GM12878 (cell line): ENCODE results near the gene ABT1. TPM values are rescaled to one million over a fixed set of nuclear protein-coding genes. Genes with fewer than 3 reads are reported as not detected.

ENCODE experiments used
- ATAC-seq: fragments of 200-7000 bp; cut with Tn5 transposase; 3 replicates; pipeline ENCODE4 v1.9.1; 2020; ENCODE audit warnings: mild to moderate bottlenecking, moderate library complexity
- BruUV-seq: library from RNA; stranded (reverse); fragments of 400-500 nt; replicated peaks from 2 replicates; lab custom pipeline; 2021; lab: Mats Ljungman, UMichigan
- CTCF ChIA-PET: fragments of 300-600 bp; sonication (Branson Sonifier 250); formaldehyde crosslinking; extraction: SDS; loops from one replicate; lab custom pipeline; 2021; ENCODE audit warnings: inconsistent platforms; lab: Yijun Ruan, JAX
- POLR2A ChIA-PET: fragments of 350-600 bp; formaldehyde crosslinking; extraction: SDS; loops from one replicate; lab custom pipeline; 2021; ENCODE audit warnings: inconsistent platforms; lab: Charles Lee
- RAD21 ChIA-PET: fragments of 300-600 bp; sonication (Branson Sonifier 250); formaldehyde crosslinking; loops from one replicate; lab custom pipeline; 2023; ENCODE audit warnings: antibody characterized with exemption; ENCODE audit not compliant: unreplicated experiment; lab: Charles Lee
- SMC1A ChIA-PET: fragments of 300-600 bp; sonication (Branson Sonifier 250); formaldehyde crosslinking; loops from one replicate; lab custom pipeline; 2023; ENCODE audit not compliant: unreplicated experiment, uncharacterized antibody; lab: Charles Lee
- DNase-seq: peaks from one replicate; pipeline ENCODE4 v3.0.0-alpha.2; 2011; ENCODE audit warnings: low read depth, low spot score
- FAIRE-seq: peaks from 3 replicates; lab custom pipeline; 2011; peaks lifted over from hg19 to GRCh38; lab: Jason Lieb, UNC
- H2AFZ ChIP-seq: 2 replicates; pipeline ENCODE4 v1.6.0; 2011; ENCODE audit warnings: low read depth, low read length, control low read depth; ENCODE audit not compliant: control insufficient read depth
- H3K27ac ChIP-seq: 2 replicates; pipeline ENCODE4 v1.5.1; 2011; ENCODE audit warnings: control low read depth; ENCODE audit not compliant: control insufficient read depth, insufficient read depth
- H3K27me3 ChIP-seq, 2 experiments: replicated peaks in 1 of 2; 2 replicates each; pipeline versions ENCODE4 v1.6.0 to v1.6.1; 2011; ENCODE audit warnings: low read length in 1 of 2; ENCODE audit not compliant: control insufficient read depth in 2 of 2, insufficient read depth in 2 of 2
- H3K36me3 ChIP-seq, 2 experiments: 2 replicates each; pipeline ENCODE4 v1.5.1; 2011; ENCODE audit warnings: low read length in 1 of 2; ENCODE audit not compliant: control insufficient read depth in 2 of 2, insufficient read depth in 2 of 2
- H3K4me1 ChIP-seq: 2 replicates; pipeline ENCODE4 v1.6.1; 2011; ENCODE audit warnings: mild to moderate bottlenecking, low read length, moderate library complexity, mixed read lengths; ENCODE audit not compliant: control insufficient read depth, insufficient read depth
- H3K4me2 ChIP-seq: 2 replicates; pipeline ENCODE4 v1.6.0; 2011; ENCODE audit warnings: control low read depth; ENCODE audit not compliant: control insufficient read depth, insufficient read depth
- H3K4me3 ChIP-seq: fragments of 200-600 bp; sonication (generic); 2 replicates; pipeline ENCODE4 v1.5.1; 2016
- H3K79me2 ChIP-seq: 2 replicates; pipeline ENCODE4 v1.6.0; 2011; ENCODE audit warnings: low read length; ENCODE audit not compliant: control insufficient read depth, insufficient read depth
- H3K9ac ChIP-seq: 2 replicates; pipeline ENCODE4 v1.8.0; 2011; ENCODE audit warnings: low read length, control low read depth, mixed read lengths; ENCODE audit not compliant: control insufficient read depth, insufficient read depth
- H3K9me3 ChIP-seq: replicated peaks from 3 replicates; pipeline ENCODE4 v1.5.1; 2011; ENCODE audit warnings: mild to moderate bottlenecking, low read length; ENCODE audit not compliant: control insufficient read depth, insufficient read depth
- H4K20me1 ChIP-seq: 2 replicates; pipeline ENCODE4 v1.6.0; 2011; ENCODE audit not compliant: control insufficient read depth, insufficient read depth
- ATF7 ChIP-seq: fragments of 450-650 bp; IDR thresholded peaks from 2 replicates; pipeline ENCODE4 v1.6.1; 2016; ENCODE audit warnings: low read depth, mild to moderate bottlenecking
- BHLHE40 ChIP-seq, 2 experiments: fragments of 450-650 bp in 1 of 2; IDR thresholded peaks; 2 replicates each; pipeline ENCODE4 v1.6.1; 2011 to 2017; ENCODE audit warnings: low read depth in 2 of 2, borderline replicate concordance in 1 of 2, improper control_type of control experiment in 1 of 2, low read length in 1 of 2, mild to moderate bottlenecking in 1 of 2
- CBFB ChIP-seq: IDR thresholded peaks from 2 replicates; pipeline ENCODE4 v1.6.1; 2016; ENCODE audit warnings: antibody characterized with exemption, low read depth
- CHD2 ChIP-seq: IDR thresholded peaks from 2 replicates; pipeline ENCODE4 v1.6.1; 2011; ENCODE audit warnings: low read depth, low read length, improper control_type of control experiment, borderline replicate concordance
- FOXM1 ChIP-seq: IDR thresholded peaks from 2 replicates; pipeline ENCODE4 v1.6.1; 2012; ENCODE audit warnings: low read depth, mild to moderate bottlenecking, inconsistent platforms, low read length, moderate library complexity
- MEF2A ChIP-seq: IDR thresholded peaks from 2 replicates; pipeline ENCODE4 v1.6.1; 2011; ENCODE audit warnings: low read depth, mild to moderate bottlenecking, low read length, moderate library complexity; ENCODE audit not compliant: insufficient read depth
- NR2C2 ChIP-seq: IDR thresholded peaks from 2 replicates; pipeline ENCODE4 v1.6.1; 2011; ENCODE audit warnings: borderline replicate concordance, low read depth; ENCODE audit not compliant: control insufficient read depth, insufficient read length
- RAD21 ChIP-seq: IDR thresholded peaks from 2 replicates; pipeline ENCODE4 v1.6.1; 2011; ENCODE audit warnings: mild to moderate bottlenecking, low read depth, low read length, moderate library complexity; ENCODE audit not compliant: insufficient read depth
- RB1 ChIP-seq: fragments of 450-650 bp; formaldehyde crosslinking; IDR thresholded peaks from 2 replicates; pipeline ENCODE4 v1.6.1; 2017; ENCODE audit warnings: mild to moderate bottlenecking, borderline replicate concordance
- RUNX3 ChIP-seq: IDR thresholded peaks from 2 replicates; pipeline ENCODE4 v1.6.1; 2012; ENCODE audit warnings: low read length, inconsistent platforms
- SMC3 ChIP-seq: IDR thresholded peaks from 2 replicates; pipeline ENCODE4 v1.6.1; 2011; ENCODE audit warnings: low read length, improper control_type of control experiment, borderline replicate concordance
- SREBF2 ChIP-seq: IDR thresholded peaks from 2 replicates; pipeline ENCODE4 v1.6.1; 2012; ENCODE audit warnings: mild to moderate bottlenecking, low read length
- WGBS: methylation state at CpG from one replicate; pipeline ENCODE4 v1.1.6; 2016; ENCODE audit warnings: low lambda C conversion rate; ENCODE audit not compliant: insufficient replicate concordance, insufficient coverage; ENCODE audit errors: missing lambda C conversion rate; 5-methylcytosine and 5-hydroxymethylcytosine counted together
- in situ Hi-C: fragments of 300-500 bp; cut with MboI; formaldehyde crosslinking; loops from 9 replicates; pipeline ENCODE4 v1.14.3; 2018; ENCODE audit warnings: mixed read lengths
- intact Hi-C: fragments of 100-400 bp; cut with micrococcal nuclease; formaldehyde crosslinking; loops from one replicate; pipeline ENCODE4 v1.14.2; 2022; ENCODE audit not compliant: unreplicated experiment
- polyA plus RNA-seq, 11 experiments: library from polyadenylated mRNA; depleted of rRNA in 4 of 11; unstranded in 6 of 11; stranded (reverse) in 5 of 11; fragments of >200 nt; fragmentation: Nextera tagmentation in 4 of 11; fragmentation: Illumina TruSeq in 1 of 11; extraction: Ambion mirVana in 4 of 11; extraction: Trizol in 1 of 11; gene quantifications; 1 replicate in 1 of 11; 2 replicates in 10 of 11; pipeline versions ENCODE4 v1.2.1 to v1.2.3, GENCODE V29; 2011 to 2016; ENCODE audit warnings: inconsistent platforms in 2 of 11, missing spikeins in 2 of 11, low read depth in 1 of 11
- total RNA-seq, 4 experiments: library from RNA; depleted of rRNA in 3 of 4; stranded (reverse); fragments of >200 nt in 3 of 4; fragmentation: Illumina TruSeq in 1 of 4; extraction: Trizol in 1 of 4; gene quantifications; 2 replicates each; pipeline versions ENCODE4 v1.2.1 to v1.2.3, GENCODE V29; 2013 to 2021
- TF ChIP-seq, protein P1 (sequence below): fragments of 450-650 bp; IDR thresholded peaks from 2 replicates; pipeline ENCODE4 v1.6.1; 2014; ENCODE audit warnings: mild to moderate bottlenecking
- TF ChIP-seq, protein P2 (sequence below), 3 experiments: IDR thresholded peaks in 2 of 3; conservative IDR thresholded peaks in 1 of 3; 2 replicates each; pipeline ENCODE4 v1.5.1; 2011; ENCODE audit warnings: low read depth in 3 of 3, low read length in 3 of 3, mild to moderate bottlenecking in 3 of 3, control low read depth in 2 of 3, moderate library complexity in 2 of 3, inconsistent platforms in 1 of 3, mixed read lengths in 1 of 3; ENCODE audit not compliant: control insufficient read depth in 2 of 3, insufficient read depth in 1 of 3; ENCODE audit errors: extremely low read depth in 1 of 3
- TF ChIP-seq, protein P3 (sequence below): fragments of 450-650 bp; IDR thresholded peaks from 2 replicates; pipeline ENCODE4 v1.6.1; 2017; ENCODE audit warnings: mild to moderate bottlenecking, low read depth, inconsistent platforms; ENCODE audit not compliant: poor library complexity, severe bottlenecking

ABT1 gene
- total and polyA plus RNA-seq, 10 of the 15 experiments (the other 5 are each of a cell fraction or from before 2014, with no cell fraction given): 8.4 to 43.5 (median 28.2) TPM

DNA sequence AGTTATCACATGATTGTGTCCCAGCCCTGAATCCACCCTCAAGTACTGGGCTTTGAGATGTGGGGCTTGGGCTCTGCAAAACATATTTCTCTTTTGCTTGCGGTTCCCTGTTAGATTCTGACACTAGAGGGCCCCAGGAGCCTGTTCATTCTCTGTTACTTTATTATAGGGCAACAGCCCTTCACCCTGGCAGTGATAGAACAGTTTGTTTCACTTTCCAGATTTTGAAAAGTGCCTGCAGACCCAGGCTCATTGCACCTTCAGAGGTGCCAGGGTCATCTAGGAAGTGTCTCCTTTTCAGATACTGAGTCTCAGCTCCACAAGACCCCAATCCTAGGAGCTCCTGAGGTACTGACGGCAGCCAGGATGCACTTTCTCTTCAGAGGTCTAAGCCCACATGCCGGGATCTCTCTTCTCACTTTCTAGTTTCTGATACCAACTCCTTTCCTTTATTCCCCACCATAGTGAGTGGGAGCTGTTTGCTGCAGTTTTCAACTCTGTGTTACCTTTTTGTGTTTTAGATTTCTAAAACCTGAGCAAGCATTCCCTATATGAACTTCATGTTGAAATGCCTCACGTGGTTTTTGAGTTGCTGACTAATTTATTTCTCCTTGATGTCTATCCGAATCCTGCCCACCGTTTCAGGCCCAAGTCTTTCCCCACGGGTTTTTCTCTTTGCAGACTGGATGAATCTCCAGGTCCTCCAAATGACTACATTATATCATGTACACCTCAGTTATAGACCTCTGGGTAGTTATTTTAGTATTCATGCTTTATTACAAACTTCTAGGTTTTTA, 10.9 kb downstream of the ABT1 start:
- H2AFZ ChIP-seq: peak overlapping the region; percentile 86
- ChIA-PET CTCF (interaction anchor here (0.6 to 3.9 kb wide), 7 partner anchors 12 to 510 kb away, joined by 3 to 42 read pairs (median 4); no protein-coding TSS in a partner anchor), POLR2A (no interaction called here), RAD21 (interaction anchor here (1.3 kb wide), 1 partner anchor 471 kb away, joined by 7 read pairs; no protein-coding TSS in a partner anchor), SMC1A (interaction anchor here (1.0 to 1.2 kb wide), 4 partner anchors 466 to 507 kb away, joined by 3 to 4 read pairs (median 3); no protein-coding TSS in a partner anchor)
- DNase-seq (no peak), ATAC-seq (peak; percentile 99), FAIRE-seq (peak; percentile 56)
- H4K20me1 ChIP-seq: no peaks in the 10 kb centered on the region
- H3K27me3 ChIP-seq: no peaks in the 10 kb centered on the region
- in situ Hi-C loops: no loop called here
- no peak overlapping the region for H3K4me3 ChIP-seq
- BruUV-seq: no TSS peak
- no peak for TF ChIP-seq NR2C2
- TF ChIP-seq, protein P1, sequence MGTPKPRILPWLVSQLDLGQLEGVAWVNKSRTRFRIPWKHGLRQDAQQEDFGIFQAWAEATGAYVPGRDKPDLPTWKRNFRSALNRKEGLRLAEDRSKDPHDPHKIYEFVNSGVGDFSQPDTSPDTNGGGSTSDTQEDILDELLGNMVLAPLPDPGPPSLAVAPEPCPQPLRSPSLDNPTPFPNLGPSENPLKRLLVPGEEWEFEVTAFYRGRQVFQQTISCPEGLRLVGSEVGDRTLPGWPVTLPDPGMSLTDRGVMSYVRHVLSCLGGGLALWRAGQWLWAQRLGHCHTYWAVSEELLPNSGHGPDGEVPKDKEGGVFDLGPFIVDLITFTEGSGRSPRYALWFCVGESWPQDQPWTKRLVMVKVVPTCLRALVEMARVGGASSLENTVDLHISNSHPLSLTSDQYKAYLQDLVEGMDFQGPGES: no peak
- peak; percentile 89 for TF ChIP-seq SMC3
- 0 out of 4 replicates have a peak, but pooled peaks of 1 of the 2 experiments have one; percentile 31 for TF ChIP-seq BHLHE40 (IDR thresholded peaks at IDR 0.05; ENCODE audit: borderline replicate concordance in 1 of 2, low read depth in 2 of 2, low read length in 1 of 2)
- no peak for TF ChIP-seq ATF7
- TF ChIP-seq MEF2A: 0 out of 2 replicates have a peak, but pooled peaks have one; percentile 33
- peak; percentile 64; the same call in 1 of the 2 replicates for TF ChIP-seq FOXM1
- TF ChIP-seq, protein P2, sequence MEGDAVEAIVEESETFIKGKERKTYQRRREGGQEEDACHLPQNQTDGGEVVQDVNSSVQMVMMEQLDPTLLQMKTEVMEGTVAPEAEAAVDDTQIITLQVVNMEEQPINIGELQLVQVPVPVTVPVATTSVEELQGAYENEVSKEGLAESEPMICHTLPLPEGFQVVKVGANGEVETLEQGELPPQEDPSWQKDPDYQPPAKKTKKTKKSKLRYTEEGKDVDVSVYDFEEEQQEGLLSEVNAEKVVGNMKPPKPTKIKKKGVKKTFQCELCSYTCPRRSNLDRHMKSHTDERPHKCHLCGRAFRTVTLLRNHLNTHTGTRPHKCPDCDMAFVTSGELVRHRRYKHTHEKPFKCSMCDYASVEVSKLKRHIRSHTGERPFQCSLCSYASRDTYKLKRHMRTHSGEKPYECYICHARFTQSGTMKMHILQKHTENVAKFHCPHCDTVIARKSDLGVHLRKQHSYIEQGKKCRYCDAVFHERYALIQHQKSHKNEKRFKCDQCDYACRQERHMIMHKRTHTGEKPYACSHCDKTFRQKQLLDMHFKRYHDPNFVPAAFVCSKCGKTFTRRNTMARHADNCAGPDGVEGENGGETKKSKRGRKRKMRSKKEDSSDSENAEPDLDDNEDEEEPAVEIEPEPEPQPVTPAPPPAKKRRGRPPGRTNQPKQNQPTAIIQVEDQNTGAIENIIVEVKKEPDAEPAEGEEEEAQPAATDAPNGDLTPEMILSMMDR (IDR thresholded peaks at IDR 0.05 in 2 of 3, conservative IDR thresholded peaks at IDR 0.05 in 1 of 3; ENCODE audit: control insufficient read depth in 2 of 3, extremely low read depth in 1 of 3, insufficient read depth in 1 of 3, low read depth in 3 of 3, low read length in 3 of 3): peak; percentile 73 to 87 (median 78)
- TF ChIP-seq CHD2: 0 out of 2 replicates have a peak, but pooled peaks have one; percentile 16
- TF ChIP-seq, protein P3, sequence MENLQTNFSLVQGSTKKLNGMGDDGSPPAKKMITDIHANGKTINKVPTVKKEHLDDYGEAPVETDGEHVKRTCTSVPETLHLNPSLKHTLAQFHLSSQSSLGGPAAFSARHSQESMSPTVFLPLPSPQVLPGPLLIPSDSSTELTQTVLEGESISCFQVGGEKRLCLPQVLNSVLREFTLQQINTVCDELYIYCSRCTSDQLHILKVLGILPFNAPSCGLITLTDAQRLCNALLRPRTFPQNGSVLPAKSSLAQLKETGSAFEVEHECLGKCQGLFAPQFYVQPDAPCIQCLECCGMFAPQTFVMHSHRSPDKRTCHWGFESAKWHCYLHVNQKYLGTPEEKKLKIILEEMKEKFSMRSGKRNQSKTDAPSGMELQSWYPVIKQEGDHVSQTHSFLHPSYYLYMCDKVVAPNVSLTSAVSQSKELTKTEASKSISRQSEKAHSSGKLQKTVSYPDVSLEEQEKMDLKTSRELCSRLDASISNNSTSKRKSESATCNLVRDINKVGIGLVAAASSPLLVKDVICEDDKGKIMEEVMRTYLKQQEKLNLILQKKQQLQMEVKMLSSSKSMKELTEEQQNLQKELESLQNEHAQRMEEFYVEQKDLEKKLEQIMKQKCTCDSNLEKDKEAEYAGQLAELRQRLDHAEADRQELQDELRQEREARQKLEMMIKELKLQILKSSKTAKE: peak; percentile 22
- TF ChIP-seq SREBF2: no peak
- peak; percentile 76; the same call in 1 of the 2 replicates for TF ChIP-seq CBFB
- TF ChIP-seq RAD21: peak; percentile 96
- peak; percentile 92 for TF ChIP-seq RUNX3
- peak; percentile 46; the same call in 1 of the 2 replicates for TF ChIP-seq RB1
- H3K27ac ChIP-seq: no peak overlapping the region
- no peak overlapping the region for H3K9ac ChIP-seq
- no peaks in the 10 kb centered on the region for H3K79me2 ChIP-seq
- intact Hi-C loops: loop anchor here (1.0 to 5.0 kb wide), 3 partner anchors 472 to 550 kb away; no protein-coding TSS in a partner anchor
- H3K4me1 ChIP-seq: no peaks in the 10 kb centered on the region; the same call in 1 of the 2 replicates
- no peaks in the 10 kb centered on the region for H3K36me3 ChIP-seq
- H3K4me2 ChIP-seq: peak overlapping the region; percentile 35; the same call in 1 of the 2 replicates
- H3K9me3 ChIP-seq: no peaks in the 10 kb centered on the region
- WGBS: 52% methylated on average over 7 of the region's 7 CpGs
